Measurements from ENCODE around the gene EBF3. TPM values are rescaled to one million over a fixed set of nuclear protein-coding genes. Genes with fewer than 3 reads are reported as not detected.

The EBF3 gene
- total RNA-seq, 4 donors from 2014 or later = 2.5 to 4.9 (median 4.6) TPM

GRCh38 chr10:129935867-129936152 is 28.3 kb downstream of the EBF3 start:
- 83 to 94% methylated on average over 1 to 3 of the region's 7 CpGs for WGBS, 2 donors (ENCODE audit: low coverage in 1 of 2)
- ATAC-seq = no peak
- H3K4me3 ChIP-seq = no peak overlapping the region
- no peaks in the 10 kb centered on the region for H3K4me1 ChIP-seq
- peaks cover 29% of the 10 kb centered on the region for H3K27me3 ChIP-seq
- no peak overlapping the region for H3K27ac ChIP-seq
- H3K9me3 ChIP-seq = no peaks in the 10 kb centered on the region
- TF ChIP-seq POLR2AphosphoS5 (IDR thresholded peaks at IDR 0.05) (no peak), POLR2A (IDR thresholded peaks at IDR 0.05) (no peak), EP300 (IDR thresholded peaks at IDR 0.05) (no peak)
- TF ChIP-seq, protein P1, sequence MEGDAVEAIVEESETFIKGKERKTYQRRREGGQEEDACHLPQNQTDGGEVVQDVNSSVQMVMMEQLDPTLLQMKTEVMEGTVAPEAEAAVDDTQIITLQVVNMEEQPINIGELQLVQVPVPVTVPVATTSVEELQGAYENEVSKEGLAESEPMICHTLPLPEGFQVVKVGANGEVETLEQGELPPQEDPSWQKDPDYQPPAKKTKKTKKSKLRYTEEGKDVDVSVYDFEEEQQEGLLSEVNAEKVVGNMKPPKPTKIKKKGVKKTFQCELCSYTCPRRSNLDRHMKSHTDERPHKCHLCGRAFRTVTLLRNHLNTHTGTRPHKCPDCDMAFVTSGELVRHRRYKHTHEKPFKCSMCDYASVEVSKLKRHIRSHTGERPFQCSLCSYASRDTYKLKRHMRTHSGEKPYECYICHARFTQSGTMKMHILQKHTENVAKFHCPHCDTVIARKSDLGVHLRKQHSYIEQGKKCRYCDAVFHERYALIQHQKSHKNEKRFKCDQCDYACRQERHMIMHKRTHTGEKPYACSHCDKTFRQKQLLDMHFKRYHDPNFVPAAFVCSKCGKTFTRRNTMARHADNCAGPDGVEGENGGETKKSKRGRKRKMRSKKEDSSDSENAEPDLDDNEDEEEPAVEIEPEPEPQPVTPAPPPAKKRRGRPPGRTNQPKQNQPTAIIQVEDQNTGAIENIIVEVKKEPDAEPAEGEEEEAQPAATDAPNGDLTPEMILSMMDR (IDR thresholded peaks at IDR 0.05) = no peak
- H3K36me3 ChIP-seq = no peaks in the 10 kb centered on the region

DNA sequence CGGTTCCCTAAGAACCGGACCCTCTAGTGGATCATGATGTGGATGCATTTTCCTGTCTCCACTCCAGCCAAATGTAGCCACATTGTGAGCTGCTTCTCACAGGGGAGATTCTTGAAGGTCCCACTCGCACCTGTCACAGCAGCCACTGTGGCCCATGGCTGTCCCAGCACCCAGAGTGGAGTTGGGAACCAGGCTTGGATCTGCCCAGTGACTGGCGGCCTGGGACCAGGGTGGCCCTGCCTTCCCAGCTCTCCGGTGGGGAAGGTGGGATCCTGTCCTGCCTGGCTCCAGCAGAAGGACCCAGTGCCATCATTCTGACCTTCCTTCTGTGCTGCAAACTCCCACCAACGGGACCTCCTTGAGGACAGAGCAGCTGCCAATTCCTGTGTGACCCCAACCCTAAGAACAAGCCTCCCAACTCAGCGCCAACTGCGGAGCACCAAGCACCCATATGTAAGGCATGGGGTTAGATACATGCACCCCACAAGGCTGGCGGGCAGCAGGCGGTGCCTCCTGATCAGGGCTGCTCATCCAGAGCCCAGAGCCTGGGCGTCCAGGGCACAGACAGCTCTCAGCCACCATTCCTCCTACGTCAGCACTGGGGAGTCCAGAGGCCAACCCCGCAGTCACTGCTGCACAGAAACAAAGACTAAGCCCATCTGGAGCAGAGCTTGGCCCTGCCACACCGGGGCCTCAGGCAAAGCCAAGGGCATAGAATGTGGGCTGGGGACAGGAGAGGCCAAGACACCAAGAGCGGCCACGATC is 28.8 kb downstream of the EBF3 start:
- Histone ChIP-seq H3K36me3 (no peaks in the 10 kb centered on the region), H3K4me1 (no peaks in the 10 kb centered on the region), H3K27me3 (peaks cover 29% of the 10 kb centered on the region), H3K27ac (no peak overlapping the region), H3K4me3 (no peak overlapping the region), H3K9me3 (no peaks in the 10 kb centered on the region)
- 100% methylated on average over 2 of the region's 16 CpGs for WGBS, 2 donors (ENCODE audit: low coverage in 1 of 2)
- ATAC-seq = no peak
- TF ChIP-seq, protein P1 (IDR thresholded peaks at IDR 0.05) = no peak
- TF ChIP-seq EP300 (IDR thresholded peaks at IDR 0.05) (no peak), POLR2A (IDR thresholded peaks at IDR 0.05) (no peak), POLR2AphosphoS5 (IDR thresholded peaks at IDR 0.05) (no peak)

DNA sequence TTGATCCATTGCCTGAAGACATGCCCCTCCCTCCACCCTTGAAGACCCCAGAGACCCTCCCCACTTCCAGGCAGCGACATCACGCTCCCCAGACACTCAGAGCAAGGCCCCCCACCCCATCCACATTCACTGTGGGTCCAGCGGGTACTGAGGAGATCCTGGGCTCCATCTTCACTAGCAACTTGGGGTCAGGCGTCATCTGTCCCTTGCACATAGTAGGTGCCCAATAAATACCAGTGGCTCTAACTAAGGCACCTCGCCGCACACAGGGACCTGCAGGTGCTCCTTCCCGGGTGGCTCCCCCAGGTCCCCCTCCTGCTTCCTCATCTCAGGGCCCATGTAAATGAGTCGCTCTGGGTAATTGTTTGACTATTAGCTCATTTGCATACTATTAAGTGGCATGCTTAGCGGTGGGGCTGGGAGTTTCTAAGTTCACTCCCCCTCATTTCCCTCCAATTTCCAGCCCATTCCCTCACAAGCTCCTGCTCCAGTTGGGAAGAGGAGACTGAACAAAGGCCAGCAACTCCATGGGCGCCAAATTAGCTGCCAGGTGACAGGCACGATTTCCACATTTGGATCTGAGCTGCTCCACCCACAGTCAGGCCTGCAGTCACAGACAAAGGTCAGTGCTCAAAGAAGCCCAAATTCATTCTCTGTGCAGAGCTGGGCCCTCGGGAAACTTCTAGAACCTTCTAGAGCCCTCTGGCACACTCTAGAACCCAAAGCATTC is 29.7 kb downstream of the EBF3 start:
- Histone ChIP-seq H3K4me3 (no peak overlapping the region), H3K27me3 (peaks cover 29% of the 10 kb centered on the region), H3K4me1 (no peaks in the 10 kb centered on the region), H3K36me3 (no peaks in the 10 kb centered on the region), H3K27ac (no peak overlapping the region), H3K9me3 (no peaks in the 10 kb centered on the region)
- TF ChIP-seq EP300 (IDR thresholded peaks at IDR 0.05) = no peak
- TF ChIP-seq, protein P1 (IDR thresholded peaks at IDR 0.05) = no peak
- TF ChIP-seq POLR2AphosphoS5 (IDR thresholded peaks at IDR 0.05) = no peak
- TF ChIP-seq POLR2A (IDR thresholded peaks at IDR 0.05) = no peak
- ATAC-seq = no peak
- WGBS, 2 donors (ENCODE audit: low coverage in 1 of 2) = 89 to 95% methylated on average over 5 to 8 of the region's 12 CpGs

DNA sequence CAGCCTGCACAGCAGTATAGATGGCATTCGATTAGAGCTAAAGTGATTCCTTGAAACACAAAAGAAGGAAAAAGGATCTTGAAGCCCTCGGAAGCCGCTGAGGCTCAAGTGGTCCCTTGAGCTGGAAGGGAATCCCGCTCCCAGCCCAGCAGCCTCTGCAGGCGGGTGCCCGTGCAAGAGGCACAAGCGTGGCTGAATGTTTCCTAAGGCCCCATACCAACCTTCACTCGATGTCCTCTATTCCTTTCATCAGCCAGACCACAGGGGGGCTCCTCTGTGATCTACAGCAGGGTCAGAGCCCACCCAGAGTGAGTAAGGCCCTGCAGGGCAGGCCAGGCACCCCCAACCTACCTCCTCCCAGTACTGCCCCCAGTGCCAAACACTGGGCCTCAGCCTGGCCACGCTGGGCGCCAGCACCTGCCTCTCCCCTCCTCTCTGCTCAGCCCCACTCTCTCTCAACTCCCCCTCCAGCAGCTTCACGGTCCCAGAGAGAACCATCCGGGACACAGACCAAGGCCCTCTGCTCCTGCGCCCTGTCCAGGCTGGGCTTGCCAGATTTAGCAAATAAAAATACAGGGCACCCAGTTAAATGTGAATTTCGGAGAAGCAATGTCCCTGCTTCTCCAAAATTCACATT is 30.5 kb downstream of the EBF3 start:
- no peaks in the 10 kb centered on the region for H3K4me1 ChIP-seq
- no peaks in the 10 kb centered on the region for H3K36me3 ChIP-seq
- no peaks in the 10 kb centered on the region for H3K9me3 ChIP-seq
- peaks cover 25% of the 10 kb centered on the region for H3K27me3 ChIP-seq
- H3K4me3 ChIP-seq = no peak overlapping the region
- WGBS, 2 donors (ENCODE audit: low coverage in 1 of 2) = 83 to 90% methylated on average over 8 to 9 of the region's 14 CpGs
- TF ChIP-seq POLR2AphosphoS5 (IDR thresholded peaks at IDR 0.05) (no peak), EP300 (IDR thresholded peaks at IDR 0.05) (no peak)
- TF ChIP-seq, protein P1 (IDR thresholded peaks at IDR 0.05) = no peak
- no peak for ATAC-seq
- no peak overlapping the region for H3K27ac ChIP-seq
